ENCODE measurements around the gene CFAP20DC.

CFAP20DC gene

GRCh38 chr3:58731673-58732072, 318.2 kb downstream of the CFAP20DC start:
- H4K20me1 ChIP-seq (ENCODE audit: insufficient read depth, low read length): no peaks in the 10 kb centered on the region
- no peak overlapping the region for H3K9ac ChIP-seq (ENCODE audit: low read length)
- no peak overlapping the region for H2AFZ ChIP-seq (ENCODE audit: low read length)
- no peaks in the 10 kb centered on the region for H3K27me3 ChIP-seq (replicated peaks; ENCODE audit: insufficient read depth, low read length)
- no peaks in the 10 kb centered on the region for H3K9me3 ChIP-seq (replicated peaks; ENCODE audit: insufficient read depth, low read length)
- DNase-seq: no peak
- no peak overlapping the region for H3K4me2 ChIP-seq (ENCODE audit: low read depth, low read length)
- H3K36me3 ChIP-seq (replicated peaks; ENCODE audit: insufficient read depth, low read length): no peaks in the 10 kb centered on the region
- TF ChIP-seq EZH2phosphoT487 (IDR thresholded peaks at IDR 0.05; ENCODE audit: low read length): no peak
- TF ChIP-seq CTCF (IDR thresholded peaks at IDR 0.05; ENCODE audit: low read length): no peak
- TF ChIP-seq EZH2 (optimal IDR thresholded peaks at IDR 0.05; ENCODE audit: low read depth, low read length): no peak
- no peaks in the 10 kb centered on the region for H3K79me2 ChIP-seq (ENCODE audit: low read length)
- no peaks in the 10 kb centered on the region for H3K9me2 ChIP-seq (replicated peaks; ENCODE audit: insufficient read depth, low read length)
- no peak overlapping the region for H3K27ac ChIP-seq (ENCODE audit: low read length)
- H3F3A ChIP-seq (ENCODE audit: insufficient read depth, low read length): no peaks in the 10 kb centered on the region
- H3K4me3 ChIP-seq (ENCODE audit: low read length): no peak overlapping the region
- no peaks in the 10 kb centered on the region for H3K4me1 ChIP-seq (ENCODE audit: low read length)

- H3K4me3 ChIP-seq (ENCODE audit: low read length): no peak overlapping the region
- no peaks in the 10 kb centered on the region for H3K79me2 ChIP-seq (ENCODE audit: low read length)
- no peak for DNase-seq
- H3K4me2 ChIP-seq (ENCODE audit: low read depth, low read length): no peak overlapping the region
- no peaks in the 10 kb centered on the region for H3K9me2 ChIP-seq (replicated peaks; ENCODE audit: insufficient read depth, low read length)
- no peaks in the 10 kb centered on the region for H4K20me1 ChIP-seq (ENCODE audit: insufficient read depth, low read length)
- no peak overlapping the region for H3K9ac ChIP-seq (ENCODE audit: low read length)
- H2AFZ ChIP-seq (ENCODE audit: low read length): no peak overlapping the region
- no peaks in the 10 kb centered on the region for H3K4me1 ChIP-seq (ENCODE audit: low read length)
- no peaks in the 10 kb centered on the region for H3K36me3 ChIP-seq (replicated peaks; ENCODE audit: insufficient read depth, low read length)
- no peaks in the 10 kb centered on the region for H3K9me3 ChIP-seq (replicated peaks; ENCODE audit: insufficient read depth, low read length)
- H3F3A ChIP-seq (ENCODE audit: insufficient read depth, low read length): no peaks in the 10 kb centered on the region
- H3K27me3 ChIP-seq (replicated peaks; ENCODE audit: insufficient read depth, low read length): no peaks in the 10 kb centered on the region
- H3K27ac ChIP-seq (ENCODE audit: low read length): no peak overlapping the region
- TF ChIP-seq EZH2phosphoT487 (IDR thresholded peaks at IDR 0.05; ENCODE audit: low read length) (no peak), CTCF (IDR thresholded peaks at IDR 0.05; ENCODE audit: low read length) (no peak), EZH2 (optimal IDR thresholded peaks at IDR 0.05; ENCODE audit: low read depth, low read length) (no peak)
Measured at GRCh38 chr3:58728723-58729122, 321.1 kb downstream of the CFAP20DC start.

GRCh38 chr3:58725326-58725853, 324.4 kb downstream of the CFAP20DC start:
- no peak overlapping the region for H3K27ac ChIP-seq (ENCODE audit: low read length)

More at GRCh38 chr3:58725326-58725853, 324.4 kb downstream of the CFAP20DC start:
- TF ChIP-seq CTCF (IDR thresholded peaks at IDR 0.05; ENCODE audit: low read length) (no peak), EZH2 (optimal IDR thresholded peaks at IDR 0.05; ENCODE audit: low read depth, low read length) (no peak), EZH2phosphoT487 (IDR thresholded peaks at IDR 0.05; ENCODE audit: low read length) (no peak)
- Histone ChIP-seq H3K9ac (ENCODE audit: low read length) (no peak overlapping the region), H3F3A (ENCODE audit: insufficient read depth, low read length) (no peaks in the 10 kb centered on the region), H2AFZ (ENCODE audit: low read length) (no peak overlapping the region), H3K27me3 (replicated peaks; ENCODE audit: insufficient read depth, low read length) (no peaks in the 10 kb centered on the region), H3K9me2 (replicated peaks; ENCODE audit: insufficient read depth, low read length) (no peaks in the 10 kb centered on the region), H3K36me3 (replicated peaks; ENCODE audit: insufficient read depth, low read length) (no peaks in the 10 kb centered on the region), H3K9me3 (replicated peaks; ENCODE audit: insufficient read depth, low read length) (no peaks in the 10 kb centered on the region), H3K4me1 (ENCODE audit: low read length) (no peaks in the 10 kb centered on the region), H3K4me2 (ENCODE audit: low read depth, low read length) (no peak overlapping the region), H3K79me2 (ENCODE audit: low read length) (no peaks in the 10 kb centered on the region), H3K4me3 (ENCODE audit: low read length) (no peak overlapping the region), H4K20me1 (ENCODE audit: insufficient read depth, low read length) (no peaks in the 10 kb centered on the region)
- no peak for DNase-seq
